Upper lobe of left lung (tissue), 4 donors: ENCODE results near the gene ING3.
"Not testable (repeated sequence)": the region's sequence is repeated elsewhere in the genome, so short reads cannot be mapped to it uniquely, and the experiment has no call there.

Experiments
- CTCF ChIP-seq, 6 experiments: fragments of 450-650 bp in 4 of 6; fragments of 200-600 bp in 2 of 6; sonication (generic) in 2 of 6; IDR thresholded peaks; one replicate each; pipeline ENCODE4 v1.5.1; 2016 to 2019; ENCODE audit warnings: antibody characterized with exemption in 6 of 6
- EP300 ChIP-seq, 4 donors: sonication (generic); formaldehyde crosslinking; IDR thresholded peaks; one replicate each; pipeline ENCODE4 v1.5.1; 2017; ENCODE audit warnings: antibody characterized with exemption in 4 of 4, control low read depth in 2 of 4
- POLR2A ChIP-seq, 4 donors: fragments of 450-650 bp; IDR thresholded peaks; one replicate each; pipeline ENCODE4 v1.5.1; 2016 to 2017; ENCODE audit warnings: antibody characterized with exemption in 4 of 4, mild to moderate bottlenecking in 2 of 4
- POLR2AphosphoS5 ChIP-seq, 2 donors: sonication (generic); formaldehyde crosslinking; IDR thresholded peaks; one replicate each; pipeline ENCODE4 v1.5.1; 2017; ENCODE audit warnings: antibody characterized with exemption in 2 of 2

- not testable (repeated sequence) for TF ChIP-seq CTCF, EP300, POLR2A, POLR2AphosphoS5 (IDR thresholded peaks at IDR 0.05)
Measured at GRCh38 chr7:120983592-120983991, 33.0 kb downstream of the ING3 start.
